NB4 (cell line): ENCODE results near the gene YTHDF2.
"Not testable (repeated sequence)": the region's sequence is repeated elsewhere in the genome, so short reads cannot be mapped to it uniquely, and the experiment has no call there.

Experiments
- DNase-seq: peaks from one replicate; pipeline ENCODE4 v3.0.0; 2010; ENCODE audit warnings: low read depth
- H3K4me3 ChIP-seq: one replicate; pipeline ENCODE4 v1.5.1; 2011; ENCODE audit warnings: mild to moderate bottlenecking, low read depth, low read length, moderate library complexity
- CTCF ChIP-seq: IDR thresholded peaks from one replicate; pipeline ENCODE4 v1.5.1; 2012; ENCODE audit warnings: low read depth, low read length
- MAX ChIP-seq: IDR thresholded peaks from 2 replicates; pipeline ENCODE4 v1.6.1; 2011; ENCODE audit warnings: low read depth, low read length
- MYC ChIP-seq: IDR thresholded peaks from 2 replicates; pipeline ENCODE4 v1.6.1; 2011; ENCODE audit warnings: low read depth, low read length
- POLR2A ChIP-seq: IDR thresholded peaks from 2 replicates; pipeline ENCODE4 v1.6.1; 2011; ENCODE audit warnings: mild to moderate bottlenecking; ENCODE audit not compliant: insufficient read length; ENCODE audit errors: extremely low read depth

Gene YTHDF2

GRCh38 chr1:28745653-28746173 lies 9.0 kb downstream of the YTHDF2 start:
- no peak for TF ChIP-seq MAX
- no peak for TF ChIP-seq POLR2A
- no peak for TF ChIP-seq CTCF
- no peak for TF ChIP-seq MYC
- DNase-seq: no peak
- peak overlapping the region; percentile 37 for H3K4me3 ChIP-seq

DNA sequence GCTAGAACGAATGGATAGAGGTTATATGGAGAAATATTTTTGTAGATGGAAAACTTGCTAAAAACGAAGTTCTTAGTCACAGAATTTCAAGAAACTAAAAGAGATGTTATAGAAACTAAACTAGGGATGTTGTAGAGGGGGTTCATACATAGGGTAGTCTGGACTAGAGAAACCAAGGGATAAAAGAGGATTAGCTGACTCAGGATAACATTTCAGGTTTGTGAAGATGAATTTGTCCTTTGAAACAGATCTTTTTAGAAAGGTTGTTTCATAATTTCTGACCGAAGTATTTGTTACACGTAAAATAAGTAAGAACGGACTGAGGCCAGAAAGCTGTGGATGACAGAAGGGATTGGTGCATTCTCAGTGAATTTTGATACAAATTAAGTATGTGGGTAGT lies 13.6 kb downstream of the YTHDF2 start:
- H3K4me3 ChIP-seq: no peak overlapping the region
- DNase-seq: no peak
- TF ChIP-seq CTCF (no peak), POLR2A (no peak), MAX (no peak)

GRCh38 chr1:28750771-28751294 lies 14.1 kb downstream of the YTHDF2 start:
- H3K4me3 ChIP-seq, DNase-seq: not testable (repeated sequence)

DNA sequence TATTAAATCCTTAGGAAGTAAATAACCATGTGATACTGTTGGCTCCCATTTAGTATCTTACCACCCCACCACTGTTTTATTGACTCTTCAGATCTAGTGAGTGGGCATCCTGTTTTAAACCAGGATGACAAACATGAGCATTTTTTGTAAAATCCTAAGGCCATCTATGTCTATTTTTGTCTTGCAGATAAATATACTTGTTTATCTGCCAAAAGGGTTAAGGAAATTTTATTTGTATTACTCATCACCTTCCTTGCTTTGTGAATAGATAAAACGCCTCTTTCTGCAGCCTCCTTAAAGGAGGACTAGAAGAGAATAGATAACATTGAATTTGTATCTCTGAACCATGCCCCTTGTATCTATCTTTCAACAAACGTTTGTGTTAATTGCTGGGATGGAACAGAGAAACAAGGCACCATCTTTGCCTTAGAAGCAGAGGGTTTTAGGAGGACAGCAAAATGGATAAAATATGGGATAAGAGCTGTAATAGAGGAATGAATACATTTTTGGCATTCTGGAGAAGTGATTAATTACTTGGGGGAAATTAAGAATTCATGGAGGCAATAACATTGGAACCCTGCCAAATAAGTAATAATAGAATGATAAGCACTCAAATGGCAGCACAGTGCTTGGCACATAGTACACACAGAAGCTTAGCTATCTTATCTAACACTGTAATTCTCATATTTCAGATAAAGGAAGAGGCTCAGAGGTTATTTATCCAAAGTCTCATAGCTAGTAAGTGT lies 14.7 kb downstream of the YTHDF2 start:
- no peak overlapping the region for H3K4me3 ChIP-seq
- DNase-seq: no peak
- TF ChIP-seq MYC: no peak
- TF ChIP-seq MAX: no peak
- no peak for TF ChIP-seq CTCF
- TF ChIP-seq POLR2A: no peak

- DNase-seq: no peak
- H3K4me3 ChIP-seq: no peak overlapping the region
- TF ChIP-seq MAX (no peak), POLR2A (no peak), MYC (no peak), CTCF (no peak)
These were observed 19.0 kb downstream of the YTHDF2 start for GRCh38 chr1:28755701-28756100.

- H3K4me3 ChIP-seq: no peak overlapping the region
- no peak for TF ChIP-seq MAX
- no peak for DNase-seq
These were observed 20.1 kb downstream of the YTHDF2 start for GRCh38 chr1:28756846-28757245.
